Muscle of back (tissue), 11 donors: Measurements from ENCODE around the gene PRND. TPM values are rescaled to one million over a fixed set of nuclear protein-coding genes. Genes with fewer than 3 reads are reported as not detected.
"Not testable (repeated sequence)": the region's sequence is repeated elsewhere in the genome, so short reads cannot be mapped to it uniquely, and the experiment has no call there.

Experiments used
- DNase-seq, 3 donors: peaks; one replicate each; pipeline versions ENCODE4 v3.0.0 to v3.0.0-alpha.2; 2013
- polyA plus RNA-seq, 10 donors: library from polyadenylated mRNA; unstranded; fragments of 120-200 nt; gene quantifications; one replicate each; pipeline ENCODE4 v1.2.1, GENCODE V29; 2013; ENCODE audit not compliant: insufficient read length in 10 of 10

PRND gene
- polyA plus RNA-seq, 10 donors: 34.5 to 54.2 (median 42.3) TPM

DNA sequence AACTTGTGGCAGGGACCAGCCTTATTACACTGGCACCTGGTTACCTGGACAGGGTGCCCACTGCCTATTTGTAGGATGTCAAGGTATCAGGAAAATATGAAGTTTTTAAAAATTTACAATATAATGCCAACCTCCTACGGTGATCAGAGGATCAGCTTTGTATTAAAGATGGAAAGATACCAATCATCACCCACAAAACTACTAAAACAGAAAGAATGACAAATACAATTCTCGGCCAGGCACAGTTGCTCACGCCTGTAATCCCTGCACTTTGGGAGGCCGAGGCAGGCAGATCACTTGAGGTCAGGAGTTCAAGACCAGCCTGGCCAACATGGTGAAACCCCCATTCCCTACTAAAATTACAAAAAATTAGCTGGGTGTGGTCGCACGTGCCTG, 18.4 kb upstream of the PRND start:
- no peak for DNase-seq

GRCh38 chr20:4706941-4707340, 14.8 kb upstream of the PRND start:
- DNase-seq: not testable (repeated sequence)

GRCh38 chr20:4708036-4708435, 13.7 kb upstream of the PRND start:
- no peak for DNase-seq

- no peak for DNase-seq
Observed at GRCh38 chr20:4708856-4709255, 12.9 kb upstream of the PRND start.

- DNase-seq: no peak
Observed at GRCh38 chr20:4709261-4710105, 12.2 kb upstream of the PRND start.

DNA sequence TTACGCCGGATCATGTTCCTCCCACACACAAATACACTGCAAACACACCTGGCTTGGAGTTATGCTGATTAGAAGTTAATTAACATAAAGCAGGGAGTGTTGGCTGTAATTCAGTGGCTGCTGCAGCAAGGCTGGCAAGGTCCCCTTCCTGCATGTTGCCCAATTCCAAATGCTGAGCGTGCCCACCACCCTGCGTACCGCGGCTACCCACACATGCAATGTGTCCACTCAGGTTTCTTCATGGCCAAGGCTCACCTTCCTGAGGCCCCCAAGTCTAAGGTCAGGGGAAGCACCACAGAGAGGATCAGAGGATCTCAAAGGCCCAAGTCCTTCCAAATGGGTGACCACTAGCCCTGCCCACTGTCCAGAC, 11.6 kb upstream of the PRND start:
- DNase-seq: no peak

GRCh38 chr20:4711511-4711910, 10.2 kb upstream of the PRND start:
- DNase-seq: no peak

DNA sequence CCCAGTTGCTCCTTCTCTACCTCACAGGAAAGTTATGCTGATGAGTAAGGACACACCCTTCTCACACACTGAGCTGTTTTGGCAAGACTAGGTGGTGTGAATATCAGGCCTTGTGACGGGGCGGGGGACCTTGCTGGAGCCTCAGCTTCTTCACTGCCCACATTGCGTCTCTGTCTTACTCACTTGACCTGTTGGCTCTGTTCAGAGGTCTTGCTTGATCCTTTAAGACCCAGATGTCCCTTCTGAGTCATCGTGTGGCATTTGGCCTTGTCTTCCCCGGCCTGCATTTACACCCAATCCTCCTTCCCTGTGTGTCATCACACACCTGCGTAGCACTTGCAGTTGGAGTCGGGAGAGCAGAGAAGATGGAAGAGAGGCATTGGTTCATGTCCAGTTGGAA, 8.3 kb upstream of the PRND start:
- DNase-seq: no peak

DNA sequence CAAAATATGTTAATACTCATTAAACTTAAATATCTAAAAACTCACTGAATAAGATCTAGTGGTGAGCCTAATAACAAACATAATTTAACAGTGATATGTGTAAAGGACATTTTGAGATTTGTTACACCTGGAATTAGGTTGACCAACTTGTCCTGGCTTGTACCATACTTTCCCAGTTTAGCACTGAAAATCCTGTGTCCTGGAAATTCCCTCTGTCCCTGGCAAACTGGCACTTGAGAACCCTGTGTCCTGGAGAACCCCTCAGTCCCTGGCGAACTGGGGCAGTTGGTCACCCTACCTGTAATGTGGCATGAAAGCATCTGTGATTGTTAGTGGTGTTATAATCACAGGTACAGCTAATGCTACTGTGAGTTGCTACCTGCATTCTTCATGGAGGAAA, 6.9 kb upstream of the PRND start:
- DNase-seq: no peak

DNA sequence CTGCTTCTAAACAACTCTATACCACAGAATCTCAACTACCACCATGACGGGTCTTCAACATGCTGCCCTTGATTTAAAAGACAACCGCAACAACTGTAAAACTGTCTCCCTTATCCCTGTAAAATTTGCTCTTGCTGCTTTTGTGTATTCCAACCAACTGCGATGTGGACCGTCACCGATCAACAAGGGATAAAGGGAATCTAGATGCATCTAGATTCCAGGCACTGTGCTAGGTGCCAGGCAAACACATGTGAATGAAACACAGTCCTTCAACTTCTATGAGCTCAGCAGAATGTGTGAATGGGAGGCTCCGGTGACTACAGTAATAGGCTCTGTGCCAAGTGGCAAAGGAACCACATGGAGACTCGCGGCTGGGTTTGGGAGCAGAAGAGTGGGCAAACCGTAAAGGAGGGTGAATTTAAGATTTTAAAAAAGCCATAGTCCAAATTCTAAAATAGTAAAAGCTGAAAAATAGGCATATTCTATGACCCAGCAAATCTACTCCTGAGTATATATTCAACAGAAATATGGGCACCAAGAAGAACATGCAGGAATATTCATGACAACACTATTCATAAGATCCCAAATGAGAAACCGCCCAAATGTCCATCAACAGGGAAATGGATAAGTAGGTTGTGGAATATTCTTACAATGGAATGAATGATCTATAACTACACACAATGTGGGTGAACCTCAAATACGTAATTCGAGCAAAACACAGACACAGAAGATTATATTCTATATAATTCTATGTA, 3.7 kb upstream of the PRND start:
- no peak for DNase-seq

DNA sequence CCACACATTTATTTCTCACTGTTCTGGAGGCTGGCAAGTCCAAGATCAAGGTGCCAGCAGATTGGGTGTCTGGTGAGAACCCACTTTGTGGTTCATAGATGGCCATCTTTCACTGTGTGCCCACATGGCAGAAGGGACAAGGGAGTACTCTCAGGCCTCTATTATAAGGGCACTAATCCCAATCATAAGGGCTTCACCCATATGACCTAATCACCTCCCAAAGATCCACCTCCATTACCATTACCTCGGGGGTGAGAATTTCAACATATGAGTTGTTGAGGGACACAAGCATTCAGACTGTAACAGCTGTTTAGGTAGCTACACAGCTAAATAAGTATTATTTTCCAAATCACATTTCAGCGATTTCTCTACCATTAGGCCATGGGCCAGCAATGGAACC, 2.5 kb upstream of the PRND start:
- DNase-seq: no peak

- DNase-seq: peak; percentile 66 to 90 (median 82)
Observed at GRCh38 chr20:4720041-4720976, 1.4 kb upstream of the PRND start.

- DNase-seq: no peak
Observed at GRCh38 chr20:4720977-4721349, 746 bp upstream of the PRND start.

DNA sequence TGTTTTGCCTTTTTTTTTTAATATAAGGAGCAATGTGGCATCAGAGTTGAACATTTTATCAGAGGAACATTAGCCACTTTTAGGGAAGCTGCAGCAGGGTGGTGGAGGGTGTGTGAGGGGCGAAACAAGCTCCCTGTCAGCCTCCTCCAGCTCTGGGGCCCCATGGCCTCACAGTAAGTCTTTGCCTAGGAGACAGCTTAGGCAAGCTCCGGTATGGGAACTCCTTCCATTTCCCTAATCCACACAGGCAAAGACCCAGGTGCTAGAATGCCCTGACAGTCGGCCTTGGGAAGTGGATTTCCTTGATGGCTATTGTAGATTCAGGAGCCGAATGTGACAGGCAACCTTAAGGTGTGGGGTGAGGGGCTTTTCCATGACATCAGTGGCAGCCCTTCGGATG, 862 bp downstream of the PRND start:
- DNase-seq: no peak

GRCh38 chr20:4722993-4723392, 1.3 kb downstream of the PRND start:
- no peak for DNase-seq

- not testable (repeated sequence) for DNase-seq
Observed at GRCh38 chr20:4723553-4723952, 1.8 kb downstream of the PRND start.

- no peak for DNase-seq
Observed at GRCh38 chr20:4724459-4725262, 3.0 kb downstream of the PRND start.

GRCh38 chr20:4725263-4725550, 3.5 kb downstream of the PRND start:
- DNase-seq: no peak

GRCh38 chr20:4726710-4727397, 5.1 kb downstream of the PRND start:
- peak in 1 of 3 donors; percentile 47 for DNase-seq

GRCh38 chr20:4728120-4728760, 6.5 kb downstream of the PRND start:
- peak in 1 of 3 donors; percentile 44 for DNase-seq
